GM12873 (cell line): ENCODE data around the gene CBFA2T2.

Source experiments
- CTCF ChIP-seq: IDR thresholded peaks from 2 replicates; pipeline ENCODE4 v1.5.1; 2012; ENCODE audit warnings: low read depth, mild to moderate bottlenecking, moderate library complexity, low read length, control low read depth; ENCODE audit not compliant: insufficient read depth; ENCODE audit errors: missing control alignments

Gene CBFA2T2

GRCh38 chr20:33465481-33466302 is 24.2 kb upstream of the CBFA2T2 start:
- no peak for TF ChIP-seq CTCF

- TF ChIP-seq CTCF, result no peak
These were observed 23.6 kb upstream of the CBFA2T2 start for GRCh38 chr20:33466303-33466646.

- TF ChIP-seq CTCF, result no peak
These were observed 19.4 kb upstream of the CBFA2T2 start for GRCh38 chr20:33470457-33470856.

GRCh38 chr20:33470866-33471265 is 19.0 kb upstream of the CBFA2T2 start:
- no peak for TF ChIP-seq CTCF

- no peak for TF ChIP-seq CTCF
These were observed 16.9 kb upstream of the CBFA2T2 start for GRCh38 chr20:33472868-33473435.

- no peak for TF ChIP-seq CTCF
These were observed 15.6 kb upstream of the CBFA2T2 start for GRCh38 chr20:33474097-33474873.

GRCh38 chr20:33474963-33475362 is 14.9 kb upstream of the CBFA2T2 start:
- no peak for TF ChIP-seq CTCF
